WTC11 (cell line): Measurements from ENCODE around the gene CNDP1. TPM values are rescaled to one million over a fixed set of nuclear protein-coding genes. Genes with fewer than 3 reads are reported as not detected.

Source experiments
- ATAC-seq: fragments of 200-7000 bp; cut with Tn5 transposase; 2 replicates; pipeline ENCODE4 v1.10.0; 2021; ENCODE audit warnings: mild to moderate bottlenecking, moderate library complexity
- CTCF ChIA-PET: fragments of 300-600 bp; sonication (Branson Sonifier 250); formaldehyde crosslinking; loops from one replicate; lab custom pipeline; 2021; ENCODE audit warnings: antibody characterized with exemption; lab: Charles Lee
- POLR2A ChIA-PET: fragments of 350-600 bp; sonication (Branson Sonifier 250); formaldehyde crosslinking; loops from one replicate; lab custom pipeline; 2021; ENCODE audit warnings: antibody characterized with exemption; lab: Charles Lee
- DNase-seq: peaks from one replicate; pipeline ENCODE4 v3.0.0; 2021; ENCODE audit warnings: low spot score
- H3K27ac Mint-ChIP-seq: 2 replicates; pipeline ENCODE4 v1.8.0; 2021; ENCODE audit warnings: mixed read lengths
- H3K27me3 Mint-ChIP-seq: 2 replicates; pipeline ENCODE4 v1.8.0; 2021; ENCODE audit warnings: low read depth, mild to moderate bottlenecking, moderate library complexity, mixed read lengths
- H3K36me3 Mint-ChIP-seq: 2 replicates; pipeline ENCODE4 v1.8.0; 2021; ENCODE audit warnings: mixed read lengths
- H3K4me1 Mint-ChIP-seq: 2 replicates; pipeline ENCODE4 v1.8.0; 2022; ENCODE audit warnings: mixed read lengths
- H3K4me3 Mint-ChIP-seq: 2 replicates; pipeline ENCODE4 v1.8.0; 2021; ENCODE audit warnings: mild to moderate bottlenecking, moderate library complexity, mixed read lengths
- H3K9me3 Mint-ChIP-seq: 2 replicates; pipeline ENCODE4 v1.8.0; 2021; ENCODE audit warnings: mixed read lengths
- AR ChIP-seq: fragments of 250-450 bp; sonication (Bioruptor Pico); IDR thresholded peaks from 2 replicates; pipeline ENCODE4 v1.9.0; 2021; ENCODE audit warnings: mild to moderate bottlenecking
- ATF1 ChIP-seq: sonication (generic); formaldehyde crosslinking; IDR thresholded peaks from 2 replicates; pipeline ENCODE4 v1.8.1; 2023; ENCODE audit warnings: mild to moderate bottlenecking, moderate library complexity, missing genetic modification reagents
- CREM ChIP-seq: sonication (generic); formaldehyde crosslinking; IDR thresholded peaks from 2 replicates; pipeline ENCODE4 v1.8.1; 2022; ENCODE audit warnings: mild to moderate bottlenecking, missing genetic modification reagents, moderate library complexity
- EMX1 ChIP-seq: fragments of 250-450 bp; sonication (Bioruptor Pico); IDR thresholded peaks from 2 replicates; pipeline ENCODE4 v1.8.0; 2021; ENCODE audit warnings: mild to moderate bottlenecking
- ESRRA ChIP-seq: sonication (generic); formaldehyde crosslinking; IDR thresholded peaks from 2 replicates; pipeline ENCODE4 v1.8.1; 2022; ENCODE audit warnings: mild to moderate bottlenecking, missing genetic modification reagents, borderline replicate concordance
- ETV6 ChIP-seq: sonication (generic); formaldehyde crosslinking; IDR thresholded peaks from 2 replicates; pipeline ENCODE4 v1.8.1; 2022; ENCODE audit warnings: mild to moderate bottlenecking, missing genetic modification reagents
- FOXK1 ChIP-seq: sonication (generic); formaldehyde crosslinking; IDR thresholded peaks from 2 replicates; pipeline ENCODE4 v1.8.0; 2022; ENCODE audit warnings: mild to moderate bottlenecking, moderate library complexity, missing genetic modification reagents
- FOXP1 ChIP-seq: sonication (generic); formaldehyde crosslinking; IDR thresholded peaks from 2 replicates; pipeline ENCODE4 v1.8.0; 2022; ENCODE audit warnings: missing genetic modification reagents, mild to moderate bottlenecking, moderate library complexity, borderline replicate concordance
- GTF2I ChIP-seq: fragments of 250-450 bp; sonication (Bioruptor Pico); conservative IDR thresholded peaks from 2 replicates; pipeline ENCODE4 v1.4.0; 2021; ENCODE audit warnings: mild to moderate bottlenecking
- HMGXB4 ChIP-seq: sonication (generic); formaldehyde crosslinking; IDR thresholded peaks from 2 replicates; pipeline ENCODE4 v1.8.1; 2023; ENCODE audit warnings: mild to moderate bottlenecking, moderate library complexity, missing genetic modification reagents
- KAT7 ChIP-seq: sonication (generic); formaldehyde crosslinking; IDR thresholded peaks from 2 replicates; pipeline ENCODE4 v1.8.1; 2023; ENCODE audit warnings: missing genetic modification reagents, mild to moderate bottlenecking, borderline replicate concordance
- MAX ChIP-seq: sonication (generic); formaldehyde crosslinking; IDR thresholded peaks from 2 replicates; pipeline ENCODE4 v1.8.0; 2022; ENCODE audit warnings: mild to moderate bottlenecking, missing genetic modification reagents
- MXD4 ChIP-seq: fragments of 250-450 bp; sonication (Bioruptor Pico); IDR thresholded peaks from 2 replicates; pipeline ENCODE4 v1.8.0; 2021; ENCODE audit warnings: mild to moderate bottlenecking, moderate library complexity, borderline replicate concordance
- MYBL2 ChIP-seq: sonication (generic); formaldehyde crosslinking; IDR thresholded peaks from 2 replicates; pipeline ENCODE4 v1.8.1; 2023; ENCODE audit warnings: mild to moderate bottlenecking, moderate library complexity, missing genetic modification reagents
- PREB ChIP-seq: sonication (generic); formaldehyde crosslinking; IDR thresholded peaks from 2 replicates; pipeline ENCODE4 v1.8.1; 2022; ENCODE audit warnings: mild to moderate bottlenecking, missing genetic modification reagents, moderate library complexity, borderline replicate concordance
- SP1 ChIP-seq: sonication (generic); formaldehyde crosslinking; conservative IDR thresholded peaks from 2 replicates; pipeline ENCODE4 v1.8.1; 2022; ENCODE audit warnings: missing genetic modification reagents
- TCF7 ChIP-seq: sonication (generic); formaldehyde crosslinking; IDR thresholded peaks from 2 replicates; pipeline ENCODE4 v1.8.0; 2022; ENCODE audit warnings: mild to moderate bottlenecking, low read depth, missing genetic modification reagents, moderate library complexity
- TP53 ChIP-seq: sonication (generic); formaldehyde crosslinking; IDR thresholded peaks from 2 replicates; pipeline ENCODE4 v1.8.1; 2023; ENCODE audit warnings: mild to moderate bottlenecking, missing genetic modification reagents
- USF1 ChIP-seq: sonication (generic); formaldehyde crosslinking; IDR thresholded peaks from 2 replicates; pipeline ENCODE4 v1.8.0; 2022; ENCODE audit warnings: mild to moderate bottlenecking, missing genetic modification reagents
- ZNF219 ChIP-seq: sonication (generic); formaldehyde crosslinking; IDR thresholded peaks from 2 replicates; pipeline ENCODE4 v1.8.0; 2023; ENCODE audit warnings: missing genetic modification reagents, mild to moderate bottlenecking, borderline replicate concordance
- ZNF423 ChIP-seq: fragments of 250-450 bp; sonication (Bioruptor Pico); IDR thresholded peaks from 2 replicates; pipeline ENCODE4 v2.1.2; 2022; ENCODE audit warnings: mild to moderate bottlenecking, moderate library complexity
- ZNF425 ChIP-seq: fragments of 250-450 bp; sonication (Bioruptor Pico); conservative IDR thresholded peaks from 2 replicates; pipeline ENCODE4 v1.9.0; 2021; ENCODE audit warnings: mild to moderate bottlenecking
- ZNF512 ChIP-seq: sonication (generic); formaldehyde crosslinking; IDR thresholded peaks from 2 replicates; pipeline ENCODE4 v1.8.1; 2022; ENCODE audit warnings: missing genetic modification reagents, borderline replicate concordance
- total RNA-seq: library from RNA; stranded (reverse); gene quantifications from 3 replicates; pipeline ENCODE4 v1.2.3, GENCODE V29; 2021

Gene CNDP1
- total RNA-seq, 1 experiment from 2014 or later, result 0.28 TPM

- TF ChIP-seq ZNF425 (no peak), MXD4 (no peak), PREB (no peak), USF1 (CRISPR knock-in tag) (no peak), MAX (CRISPR knock-in tag) (0 out of 2 replicates have a peak, but pooled peaks have one; percentile 15), FOXP1 (CRISPR knock-in tag) (peak; percentile 53; the same call in 1 of the 2 replicates), ETV6 (CRISPR knock-in tag) (peak; percentile 70; the same call in 1 of the 2 replicates), TCF7 (CRISPR knock-in tag) (no peak), EMX1 (CRISPR knock-in tag) (no peak), ZNF423 (CRISPR knock-in tag) (no peak), CREM (CRISPR knock-in tag) (no peak), ESRRA (CRISPR knock-in tag) (no peak), GTF2I (CRISPR knock-in tag) (no peak), ATF1 (no peak), MYBL2 (CRISPR knock-in tag) (0 out of 2 replicates have a peak, but pooled peaks have one; percentile 37)
Measured at GRCh38 chr18:74597034-74597661, 62.8 kb downstream of the CNDP1 start (continued).

GRCh38 chr18:74597662-74598349, 63.5 kb downstream of the CNDP1 start, which contains the start of gene ZNF407:
ZNF407 (plus strand) TSS chr18:74597870; CDS start chr18:74631020, 33,150 bp downstream.
- no peaks in the 10 kb centered on the region for H3K36me3 Mint-ChIP-seq
- ATAC-seq, result peak; percentile 89
- TF ChIP-seq AR (CRISPR knock-in tag) (no peak), ZNF219 (CRISPR knock-in tag) (no peak), TP53 (CRISPR knock-in tag) (peak; percentile 24; the same call in 1 of the 2 replicates), HMGXB4 (CRISPR knock-in tag) (0 out of 2 replicates have a peak, but pooled peaks have one; percentile 61), KAT7 (CRISPR knock-in tag) (peak; percentile 79; the same call in 1 of the 2 replicates), ZNF512 (CRISPR knock-in tag) (0 out of 2 replicates have a peak, but pooled peaks have one; percentile 26), SP1 (CRISPR knock-in tag) (peak; percentile 67), FOXK1 (CRISPR knock-in tag) (peak; percentile 54; the same call in 1 of the 2 replicates)
- TF ChIP-seq, all 79 proteins: peak for 6
- H3K27ac Mint-ChIP-seq, result peak within 1 kb of the TSS; percentile 96
- H3K9me3 Mint-ChIP-seq, result no peaks in the 10 kb centered on the region
- DNase-seq, result peak; percentile 91
- no peaks in the 10 kb centered on the region for H3K27me3 Mint-ChIP-seq
- ChIA-PET CTCF (interaction anchor here (1.0 to 1.4 kb wide), 3 partner anchors 10 to 46 kb away, joined by 3 to 6 read pairs (median 5); no protein-coding TSS in a partner anchor), POLR2A (no interaction called here)
- H3K4me3 Mint-ChIP-seq, result peak within 1 kb of the TSS; percentile 95
- peaks cover 23% of the 10 kb centered on the region for H3K4me1 Mint-ChIP-seq
